ENCODE data around the gene SMLR1. TPM values are rescaled to one million over a fixed set of nuclear protein-coding genes. Genes with fewer than 3 reads are reported as not detected.

SMLR1 gene
- total and polyA plus RNA-seq, 4 donors: 0.17 to 0.21 TPM; not detected in 2

DNA sequence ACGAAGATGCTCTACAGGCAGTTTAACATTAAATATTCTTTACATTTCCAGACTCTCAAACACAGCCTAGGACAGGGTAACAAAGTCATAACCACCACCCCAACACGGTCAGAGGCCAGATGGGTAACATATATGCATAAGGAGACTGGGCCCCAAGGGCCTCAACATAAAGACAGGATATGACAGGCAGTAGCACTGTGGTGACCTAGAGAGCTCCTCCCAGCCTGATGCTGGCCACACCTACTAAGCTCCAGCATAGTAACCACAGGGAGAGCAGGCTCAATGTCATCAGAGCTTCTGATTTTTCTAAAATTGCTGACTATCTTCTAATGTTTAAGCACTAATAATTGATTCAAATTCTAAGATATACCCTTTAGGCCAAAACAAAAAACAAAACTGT lies 21.7 kb downstream of the SMLR1 start:
- no peak for DNase-seq (ENCODE audit: low read depth in 4 of 6, low spot score in 6 of 6)
- Histone ChIP-seq H3K36me3 (ENCODE audit: control insufficient read depth, insufficient read depth, low read length) (no peaks in the 10 kb centered on the region), H3K27me3 (ENCODE audit: control insufficient read depth, insufficient read depth, low read length) (no peaks in the 10 kb centered on the region), H3K4me1 (ENCODE audit: control insufficient read depth, insufficient read depth, low read length) (no peaks in the 10 kb centered on the region), H3K27ac (ENCODE audit: low read depth, low read length) (no peak overlapping the region), H3K9me3 (ENCODE audit: control insufficient read depth, insufficient read depth, low read length) (no peaks in the 10 kb centered on the region), H3K4me3 (ENCODE audit: low read depth, low read length) (no peak overlapping the region)
- no CpG with 5 or more reads among the region's 2 CpGs for WGBS (ENCODE audit: insufficient coverage)

DNA sequence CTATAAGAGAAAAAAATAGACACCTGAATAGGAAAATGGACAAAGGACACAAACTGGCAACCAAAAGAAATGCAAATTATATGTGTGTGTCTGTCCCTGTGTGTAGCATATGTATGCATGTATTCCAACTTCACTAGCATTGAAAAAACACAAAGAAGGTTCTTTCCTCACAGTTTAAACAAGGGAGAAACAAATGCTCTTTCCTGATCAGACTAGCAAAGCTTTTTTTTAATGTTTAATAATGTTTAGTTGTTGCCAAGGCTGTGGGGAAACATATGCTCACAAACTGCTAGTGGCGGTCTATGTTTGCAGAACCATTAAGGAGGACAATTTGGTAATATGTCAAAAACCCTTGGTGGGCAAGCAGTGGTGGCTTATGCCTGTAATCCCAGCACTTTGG lies 22.4 kb downstream of the SMLR1 start:
- no peak for DNase-seq (ENCODE audit: low read depth in 4 of 6, low spot score in 6 of 6)
- 56% methylated on average over 1 of the region's 1 CpG for WGBS (ENCODE audit: insufficient coverage)
- no peak overlapping the region for H3K4me3 ChIP-seq (ENCODE audit: low read depth, low read length)
- no peaks in the 10 kb centered on the region for H3K9me3 ChIP-seq (ENCODE audit: control insufficient read depth, insufficient read depth, low read length)
- no peaks in the 10 kb centered on the region for H3K4me1 ChIP-seq (ENCODE audit: control insufficient read depth, insufficient read depth, low read length)
- no peaks in the 10 kb centered on the region for H3K36me3 ChIP-seq (ENCODE audit: control insufficient read depth, insufficient read depth, low read length)
- H3K27ac ChIP-seq (ENCODE audit: low read depth, low read length): no peak overlapping the region
- H3K27me3 ChIP-seq (ENCODE audit: control insufficient read depth, insufficient read depth, low read length): no peaks in the 10 kb centered on the region

DNA sequence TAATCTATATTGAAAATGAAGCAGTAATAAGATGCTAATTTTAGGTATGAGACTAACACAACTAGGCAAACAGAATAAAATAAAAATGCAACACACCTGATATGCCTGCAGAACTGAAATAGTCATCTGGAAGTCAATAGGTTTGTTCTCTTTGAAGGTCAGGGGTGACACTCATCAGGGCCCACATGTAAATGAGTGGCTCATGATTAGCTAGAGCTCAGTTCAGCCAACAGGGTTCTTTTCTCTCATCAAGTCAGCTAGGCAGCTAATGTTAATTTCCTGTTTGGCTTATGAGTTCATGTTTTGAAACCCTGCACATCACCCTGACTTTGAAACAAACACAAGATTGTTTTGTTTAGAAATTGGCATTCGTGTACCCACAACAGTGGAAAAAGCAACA lies 23.8 kb downstream of the SMLR1 start:
- Histone ChIP-seq H3K36me3 (ENCODE audit: control insufficient read depth, insufficient read depth, low read length) (no peaks in the 10 kb centered on the region), H3K4me3 (ENCODE audit: low read depth, low read length) (no peak overlapping the region), H3K9me3 (ENCODE audit: control insufficient read depth, insufficient read depth, low read length) (no peaks in the 10 kb centered on the region), H3K4me1 (ENCODE audit: control insufficient read depth, insufficient read depth, low read length) (no peaks in the 10 kb centered on the region), H3K27ac (ENCODE audit: low read depth, low read length) (no peak overlapping the region), H3K27me3 (ENCODE audit: control insufficient read depth, insufficient read depth, low read length) (no peaks in the 10 kb centered on the region)
- 100% methylated on average over 1 of the region's 1 CpG for WGBS (ENCODE audit: insufficient coverage)
- DNase-seq (ENCODE audit: low read depth in 4 of 6, low spot score in 6 of 6): no peak

DNA sequence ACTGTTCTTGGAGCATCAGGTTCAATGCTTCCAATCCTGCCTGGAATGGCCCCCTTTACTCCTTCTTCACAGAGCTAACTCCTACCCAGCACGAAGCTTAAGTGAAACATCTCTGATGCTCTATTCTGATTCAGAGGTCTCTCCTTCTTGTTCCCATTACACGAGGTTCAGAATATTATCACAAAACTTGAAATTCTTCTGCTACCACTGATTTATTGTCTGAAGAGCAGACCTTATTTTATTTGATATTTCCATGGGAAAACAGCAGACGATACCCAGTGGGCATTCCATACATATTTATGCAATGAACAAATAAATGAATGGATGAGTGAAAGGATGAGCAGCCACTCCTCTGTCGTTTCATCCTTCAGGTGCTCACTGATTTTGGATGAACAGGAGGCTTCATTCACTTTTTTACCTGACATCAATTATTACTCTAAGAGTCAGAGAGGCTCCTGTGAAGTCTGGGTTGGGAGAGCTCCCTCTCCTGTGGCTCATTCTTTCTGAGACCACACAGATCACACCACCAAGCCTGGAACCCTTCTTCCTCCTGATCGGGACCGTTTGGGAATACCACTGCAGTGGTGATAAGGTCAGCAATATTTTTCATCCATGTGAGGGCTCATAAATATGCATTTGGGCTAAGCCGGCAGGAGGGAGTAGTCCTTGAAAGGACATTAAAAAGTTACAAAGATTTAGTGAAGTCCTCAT lies 25.8 kb downstream of the SMLR1 start:
- WGBS (ENCODE audit: insufficient coverage): 78% methylated on average over 3 of the region's 7 CpGs
- no peaks in the 10 kb centered on the region for H3K9me3 ChIP-seq (ENCODE audit: control insufficient read depth, insufficient read depth, low read length)
- H3K4me3 ChIP-seq (ENCODE audit: low read depth, low read length): no peak overlapping the region
- no peak overlapping the region for H3K27ac ChIP-seq (ENCODE audit: low read depth, low read length)
- peaks cover under 1% of the 10 kb centered on the region for H3K36me3 ChIP-seq (ENCODE audit: control insufficient read depth, insufficient read depth, low read length)
- H3K27me3 ChIP-seq (ENCODE audit: control insufficient read depth, insufficient read depth, low read length): no peaks in the 10 kb centered on the region
- no peak for DNase-seq (ENCODE audit: low read depth in 4 of 6, low spot score in 6 of 6)
- no peaks in the 10 kb centered on the region for H3K4me1 ChIP-seq (ENCODE audit: control insufficient read depth, insufficient read depth, low read length)

DNA sequence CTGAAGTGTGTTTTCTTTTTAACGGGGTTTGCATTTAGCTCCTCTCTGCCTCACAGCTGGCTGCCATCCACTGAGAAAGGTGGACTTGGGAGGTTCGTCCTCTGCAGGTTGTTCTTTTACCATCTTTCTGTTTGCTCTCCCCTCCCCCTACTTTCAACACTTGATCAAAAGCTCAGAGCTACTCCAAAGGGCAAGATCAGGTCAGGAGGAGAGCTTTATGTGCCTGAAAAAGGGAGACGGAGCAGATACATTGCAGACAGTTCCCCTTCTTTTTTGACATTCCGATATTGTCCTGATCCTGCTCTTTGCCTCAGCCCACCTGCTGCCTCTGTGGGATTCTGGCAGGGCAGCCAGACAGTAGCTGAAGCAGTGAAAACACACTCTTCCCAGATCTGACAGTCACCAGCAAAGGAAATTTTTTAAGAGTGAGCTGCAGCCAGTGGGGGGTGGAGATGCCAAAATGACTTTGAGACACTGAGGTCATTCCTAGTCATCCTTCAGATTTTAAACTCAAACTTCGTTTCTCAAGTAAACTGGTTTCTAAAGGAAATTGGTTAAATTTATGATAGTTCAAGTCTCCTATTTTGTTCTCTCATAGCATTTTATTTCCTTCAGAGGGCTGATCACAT lies 26.5 kb downstream of the SMLR1 start:
- H3K36me3 ChIP-seq (ENCODE audit: control insufficient read depth, insufficient read depth, low read length): peaks cover 3% of the 10 kb centered on the region
- H3K27me3 ChIP-seq (ENCODE audit: control insufficient read depth, insufficient read depth, low read length): no peaks in the 10 kb centered on the region
- DNase-seq (ENCODE audit: low read depth in 4 of 6, low spot score in 6 of 6): no peak
- WGBS (ENCODE audit: insufficient coverage): 34% methylated on average over 3 of the region's 5 CpGs
- H3K27ac ChIP-seq (ENCODE audit: low read depth, low read length): no peak overlapping the region
- H3K9me3 ChIP-seq (ENCODE audit: control insufficient read depth, insufficient read depth, low read length): no peaks in the 10 kb centered on the region
- H3K4me1 ChIP-seq (ENCODE audit: control insufficient read depth, insufficient read depth, low read length): no peaks in the 10 kb centered on the region
- H3K4me3 ChIP-seq (ENCODE audit: low read depth, low read length): no peak overlapping the region

DNA sequence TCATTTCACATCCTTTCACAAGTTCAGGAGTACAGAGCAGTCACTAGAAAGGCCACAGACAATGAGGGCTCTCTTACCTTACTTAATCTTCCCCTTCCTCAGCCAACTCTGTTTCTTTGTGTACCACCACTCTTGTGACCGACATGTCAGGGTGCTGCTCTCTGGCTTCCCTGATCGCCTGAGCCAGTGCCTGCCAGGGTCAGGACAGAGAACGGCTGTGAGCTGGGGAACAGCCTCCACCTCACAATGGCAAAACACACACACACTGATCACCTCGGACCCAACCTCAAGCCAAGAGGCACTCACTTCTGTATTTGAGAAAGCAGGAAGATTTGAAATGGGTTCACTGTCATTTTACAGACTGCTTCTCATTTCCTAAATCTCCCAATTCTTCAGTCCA lies 30.8 kb downstream of the SMLR1 start:
- Histone ChIP-seq H3K36me3 (ENCODE audit: control insufficient read depth, insufficient read depth, low read length) (peaks cover 3% of the 10 kb centered on the region), H3K27me3 (ENCODE audit: control insufficient read depth, insufficient read depth, low read length) (no peaks in the 10 kb centered on the region), H3K4me1 (ENCODE audit: control insufficient read depth, insufficient read depth, low read length) (no peaks in the 10 kb centered on the region), H3K27ac (ENCODE audit: low read depth, low read length) (no peak overlapping the region), H3K9me3 (ENCODE audit: control insufficient read depth, insufficient read depth, low read length) (no peaks in the 10 kb centered on the region), H3K4me3 (ENCODE audit: low read depth, low read length) (no peak overlapping the region)
- WGBS (ENCODE audit: insufficient coverage): 88% methylated on average over 2 of the region's 4 CpGs
- no peak for DNase-seq (ENCODE audit: low read depth in 4 of 6, low spot score in 6 of 6)

DNA sequence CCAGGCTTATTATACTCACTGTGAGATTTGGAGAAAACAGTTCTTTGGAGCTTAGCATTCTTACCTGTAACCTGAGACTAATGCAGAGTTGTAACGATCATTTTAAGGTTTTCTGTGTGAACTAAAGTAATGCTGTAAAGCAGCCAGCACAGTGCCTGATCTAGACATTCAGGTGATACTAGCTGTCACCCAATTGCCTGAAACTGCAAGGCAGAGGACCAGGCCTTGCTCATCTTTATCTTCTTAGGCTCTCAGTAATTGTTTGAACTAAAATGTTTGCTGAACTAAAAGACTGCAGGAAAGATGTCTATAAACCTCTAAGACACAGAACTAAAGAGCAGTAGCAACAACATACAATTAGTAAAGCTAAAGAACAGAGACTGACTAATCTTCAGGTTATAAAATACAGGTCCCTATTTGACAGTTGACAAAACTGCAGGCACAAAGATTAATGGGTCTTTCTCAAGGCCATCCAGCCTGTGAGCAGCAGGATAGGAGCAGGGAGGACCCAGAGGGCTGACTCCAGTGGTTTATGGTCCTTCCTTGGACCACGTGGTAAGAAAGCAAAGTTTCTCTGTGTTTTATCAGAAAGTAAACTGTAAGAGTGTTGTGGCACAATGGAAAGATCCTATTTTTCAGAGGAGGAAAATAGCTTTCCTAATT lies 31.4 kb downstream of the SMLR1 start:
- WGBS (ENCODE audit: insufficient coverage): 45% methylated on average over 2 of the region's 2 CpGs
- Histone ChIP-seq H3K9me3 (ENCODE audit: control insufficient read depth, insufficient read depth, low read length) (no peaks in the 10 kb centered on the region), H3K27me3 (ENCODE audit: control insufficient read depth, insufficient read depth, low read length) (no peaks in the 10 kb centered on the region), H3K36me3 (ENCODE audit: control insufficient read depth, insufficient read depth, low read length) (peaks cover 3% of the 10 kb centered on the region), H3K4me1 (ENCODE audit: control insufficient read depth, insufficient read depth, low read length) (no peaks in the 10 kb centered on the region), H3K4me3 (ENCODE audit: low read depth, low read length) (no peak overlapping the region), H3K27ac (ENCODE audit: low read depth, low read length) (no peak overlapping the region)
- DNase-seq (ENCODE audit: low read depth in 4 of 6, low spot score in 6 of 6): no peak

DNA sequence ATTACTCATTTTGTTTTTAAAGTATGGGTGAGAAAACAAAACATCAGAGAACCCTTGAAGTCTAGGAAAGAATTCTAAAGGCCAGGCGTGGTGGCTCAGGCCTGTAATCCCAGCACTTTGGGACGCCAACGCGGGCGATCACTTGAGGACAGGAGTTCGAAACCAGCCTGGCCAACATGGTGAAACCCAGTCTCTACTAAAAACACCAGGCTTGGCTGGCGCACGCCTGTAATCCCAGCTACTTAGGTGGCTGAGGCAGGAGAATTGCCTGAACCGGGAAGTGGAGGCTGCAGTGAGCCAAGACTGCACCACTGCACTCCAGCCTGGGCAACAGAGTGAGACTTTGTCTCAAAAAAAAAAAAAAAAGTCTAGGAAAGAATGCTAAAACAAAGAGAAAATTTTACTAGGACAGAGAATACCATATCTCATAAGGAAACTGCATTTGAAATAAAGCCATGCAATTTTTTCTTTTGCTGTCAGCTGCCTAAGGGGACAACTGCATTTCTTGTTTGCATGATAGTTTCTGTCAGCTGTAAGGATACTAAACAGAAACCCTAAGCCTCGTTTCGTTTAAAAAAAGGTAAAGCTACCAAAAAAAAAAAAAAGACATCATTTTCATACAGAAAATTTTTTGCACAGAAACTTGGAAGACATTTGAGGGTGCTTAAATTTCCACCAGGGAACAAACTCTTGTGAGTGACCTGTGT lies 32.1 kb downstream of the SMLR1 start:
- Histone ChIP-seq H3K27me3 (ENCODE audit: control insufficient read depth, insufficient read depth, low read length) (no peaks in the 10 kb centered on the region), H3K36me3 (ENCODE audit: control insufficient read depth, insufficient read depth, low read length) (peaks cover 4% of the 10 kb centered on the region), H3K9me3 (ENCODE audit: control insufficient read depth, insufficient read depth, low read length) (no peaks in the 10 kb centered on the region), H3K27ac (ENCODE audit: low read depth, low read length) (no peak overlapping the region), H3K4me3 (ENCODE audit: low read depth, low read length) (no peak overlapping the region), H3K4me1 (ENCODE audit: control insufficient read depth, insufficient read depth, low read length) (no peaks in the 10 kb centered on the region)
- DNase-seq (ENCODE audit: low read depth in 4 of 6, low spot score in 6 of 6): no peak
- 100% methylated on average over 8 of the region's 11 CpGs for WGBS (ENCODE audit: insufficient coverage)

DNA sequence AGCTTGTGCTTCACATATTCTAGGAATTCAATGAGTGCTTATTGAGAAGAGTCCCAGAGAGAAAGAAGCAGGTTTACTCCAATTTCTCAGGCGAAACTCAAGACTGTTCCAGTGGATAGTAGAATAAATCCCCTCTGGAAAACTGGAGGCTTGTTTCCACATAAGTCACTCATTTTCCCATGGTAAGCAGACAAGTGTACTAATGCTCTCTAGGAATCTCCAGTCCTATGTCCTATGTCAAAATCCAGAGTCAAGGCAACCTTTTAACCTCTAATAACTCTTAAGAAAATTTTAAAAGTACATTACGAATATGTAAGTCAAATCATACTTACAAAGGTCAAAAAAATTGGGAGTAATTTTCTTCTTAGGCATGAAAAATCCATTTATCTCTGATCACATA lies 35.2 kb downstream of the SMLR1 start:
- Histone ChIP-seq H3K36me3 (ENCODE audit: control insufficient read depth, insufficient read depth, low read length) (peaks cover 6% of the 10 kb centered on the region), H3K9me3 (ENCODE audit: control insufficient read depth, insufficient read depth, low read length) (no peaks in the 10 kb centered on the region)
- no CpG with 5 or more reads among the region's 2 CpGs for WGBS (ENCODE audit: insufficient coverage)

More for the DNA sequence above, 35.2 kb downstream of the SMLR1 start:
- Histone ChIP-seq H3K27ac (ENCODE audit: low read depth, low read length) (no peak overlapping the region), H3K27me3 (ENCODE audit: control insufficient read depth, insufficient read depth, low read length) (no peaks in the 10 kb centered on the region), H3K4me3 (ENCODE audit: low read depth, low read length) (no peak overlapping the region), H3K4me1 (ENCODE audit: control insufficient read depth, insufficient read depth, low read length) (no peaks in the 10 kb centered on the region)
- DNase-seq (ENCODE audit: low read depth in 4 of 6, low spot score in 6 of 6): no peak

Measured in spinal cord (tissue), 10 donors.